CD14-positive monocyte (primary cell): Measurements from ENCODE around the gene PIP4K2B. TPM values are rescaled to one million over a fixed set of nuclear protein-coding genes. Genes with fewer than 3 reads are reported as not detected.

Source experiments
- DNase-seq, 3 donors: peaks; one replicate each; pipeline ENCODE4 v3.0.0-alpha.2; 2011 to 2022
- H2AFZ ChIP-seq: 2 replicates; pipeline ENCODE4 v1.6.0; 2012; ENCODE audit warnings: mild to moderate bottlenecking, low read depth, low read length, inconsistent platforms; ENCODE audit not compliant: insufficient read depth, poor library complexity, severe bottlenecking
- H3K27ac ChIP-seq, 2 donors: 1 replicate in 1 of 2; 2 replicates in 1 of 2; pipeline ENCODE4 v1.5.1; 2012 to 2013; ENCODE audit warnings: low read length in 2 of 2, control low read depth in 1 of 2, inconsistent platforms in 1 of 2, low read depth in 1 of 2, mild to moderate bottlenecking in 1 of 2
- H3K27me3 ChIP-seq, 2 donors: one replicate each; pipeline versions ENCODE4 v1.6.0 to v1.6.1; 2011 to 2013; ENCODE audit warnings: low read length in 2 of 2; ENCODE audit not compliant: control insufficient read depth in 2 of 2, insufficient read depth in 2 of 2
- H3K36me3 ChIP-seq, 2 donors: replicated peaks in 1 of 2; 1 replicate in 1 of 2; 2 replicates in 1 of 2; pipeline versions ENCODE4 v1.5.1 to v1.6.1; 2012 to 2013; ENCODE audit warnings: low read length in 2 of 2, control low read depth in 1 of 2, inconsistent platforms in 1 of 2, mild to moderate bottlenecking in 1 of 2; ENCODE audit not compliant: insufficient read depth in 2 of 2, control insufficient read depth in 1 of 2
- H3K4me1 ChIP-seq, 2 donors: 1 replicate in 1 of 2; 2 replicates in 1 of 2; pipeline versions ENCODE4 v1.5.1 to v1.6.1; 2012 to 2013; ENCODE audit warnings: low read length in 2 of 2, control low read depth in 1 of 2, inconsistent platforms in 1 of 2, mild to moderate bottlenecking in 1 of 2, moderate library complexity in 1 of 2; ENCODE audit not compliant: insufficient read depth in 2 of 2, control insufficient read depth in 1 of 2
- H3K4me2 ChIP-seq: replicated peaks from 2 replicates; pipeline ENCODE3; 2012; ENCODE audit warnings: low read length, moderate library complexity, mild to moderate bottlenecking; ENCODE audit not compliant: poor library complexity, severe bottlenecking; ENCODE audit errors: extremely low read depth
- H3K4me3 ChIP-seq, 3 experiments: fragments of 200-600 bp in 1 of 3; sonication (generic) in 1 of 3; replicated peaks in 1 of 3; 1 replicate in 2 of 3; 2 replicates in 1 of 3; pipeline ENCODE4 v1.5.1; 2011 to 2013; ENCODE audit warnings: low read length in 3 of 3, mild to moderate bottlenecking in 3 of 3, control low read depth in 2 of 3, low read depth in 2 of 3, inconsistent platforms in 1 of 3, moderate library complexity in 1 of 3
- H3K79me2 ChIP-seq: 2 replicates; pipeline ENCODE4 v1.6.0; 2012; ENCODE audit warnings: mild to moderate bottlenecking, control low read depth, inconsistent platforms, low read length, moderate library complexity; ENCODE audit not compliant: insufficient read depth
- H3K9ac ChIP-seq: 2 replicates; pipeline ENCODE4 v1.6.0; 2017; ENCODE audit warnings: low read length, mild to moderate bottlenecking; ENCODE audit not compliant: insufficient read depth, poor library complexity, severe bottlenecking
- H3K9me3 ChIP-seq, 2 donors: replicated peaks in 1 of 2; 1 replicate in 1 of 2; 2 replicates in 1 of 2; pipeline versions ENCODE4 v1.5.1 to v1.6.1; 2012 to 2013; ENCODE audit warnings: low read length in 2 of 2, control low read depth in 1 of 2; ENCODE audit not compliant: control insufficient read depth in 1 of 2, insufficient read depth in 1 of 2
- H4K20me1 ChIP-seq: 2 replicates; pipeline ENCODE4 v1.6.0; 2012; ENCODE audit warnings: mild to moderate bottlenecking, low read length, control low read depth, moderate library complexity; ENCODE audit not compliant: insufficient read depth
- H3K27ac Mint-ChIP-seq, 7 donors: one replicate each; pipeline ENCODE4 v1.8.0; 2020; ENCODE audit warnings: mild to moderate bottlenecking in 7 of 7, mixed read lengths in 7 of 7, moderate library complexity in 6 of 7, inconsistent platforms in 2 of 7
- H3K27me3 Mint-ChIP-seq, 3 donors: one replicate each; pipeline ENCODE4 v1.8.0; 2021 to 2022; ENCODE audit warnings: low read depth in 3 of 3, mild to moderate bottlenecking in 3 of 3, mixed read lengths in 3 of 3, moderate library complexity in 3 of 3, inconsistent platforms in 1 of 3
- H3K36me3 Mint-ChIP-seq, 2 donors: one replicate each; pipeline ENCODE4 v1.8.0; 2020; ENCODE audit warnings: mixed read lengths in 2 of 2, inconsistent platforms in 1 of 2, mild to moderate bottlenecking in 1 of 2
- H3K4me1 Mint-ChIP-seq: one replicate; pipeline ENCODE4 v1.8.0; 2020; ENCODE audit warnings: mild to moderate bottlenecking, mixed read lengths
- H3K4me3 Mint-ChIP-seq, 2 donors: one replicate each; pipeline ENCODE4 v1.8.0; 2020; ENCODE audit warnings: mild to moderate bottlenecking in 2 of 2, mixed read lengths in 2 of 2, moderate library complexity in 1 of 2
- H3K9me3 Mint-ChIP-seq, 7 donors: one replicate each; pipeline ENCODE4 v1.8.0; 2020 to 2022; ENCODE audit warnings: mixed read lengths in 7 of 7, mild to moderate bottlenecking in 6 of 7, moderate library complexity in 6 of 7, inconsistent platforms in 2 of 7
- WGBS: methylation state at CpG from one replicate; pipeline ENCODE4 v1.1.5; 2013; ENCODE audit warnings: missing lambda C conversion rate; ENCODE audit not compliant: insufficient coverage; 5-methylcytosine and 5-hydroxymethylcytosine counted together
- intact Hi-C, 2 donors: fragments of 100-400 bp; cut with micrococcal nuclease; formaldehyde crosslinking; loops; one replicate each; pipeline versions ENCODE4 v1.15.0 to v1.15.1; 2023
- polyA plus RNA-seq, 3 donors: library from polyadenylated mRNA; depleted of rRNA in 1 of 3; unstranded in 2 of 3; stranded (reverse) in 1 of 3; fragments of 300-500 nt in 2 of 3; fragments of >200 nt in 1 of 3; fragmentation: Illumina TruSeq in 2 of 3; gene quantifications; 1 replicate in 2 of 3; 2 replicates in 1 of 3; pipeline ENCODE4 v1.2.3, GENCODE V29; 2012 to 2021
- TF ChIP-seq, protein P1 (sequence below): fragments of 200-600 bp; IDR thresholded peaks from one replicate; pipeline ENCODE4 v1.8.0; 2022; ENCODE audit warnings: antibody characterized with exemption, mild to moderate bottlenecking

PIP4K2B gene
- polyA plus RNA-seq, 3 donors = 4.4 to 20.2 (median 4.6) TPM

- Histone ChIP-seq H3K79me2 (no peaks in the 10 kb centered on the region), H2AFZ (no peak overlapping the region), H3K9ac (no peak overlapping the region), H3K9me3 (no peaks in the 10 kb centered on the region), H3K36me3 (peaks cover 15 to 26% of the 10 kb centered on the region in 2 donors), H3K4me3 (no peak overlapping the region), H3K27ac (no peak overlapping the region), H3K27me3 (no peaks in the 10 kb centered on the region), H4K20me1 (no peaks in the 10 kb centered on the region), H3K4me1 (peaks cover 34 to 39% of the 10 kb centered on the region in 2 donors), H3K4me2 (no peak overlapping the region)
- 93% methylated on average over 7 of the region's 10 CpGs for WGBS
- H3K9me3 Mint-ChIP-seq = peaks cover 0 to 3% (median 0%) of the 10 kb centered on the region in 7 donors
- TF ChIP-seq, protein P1, sequence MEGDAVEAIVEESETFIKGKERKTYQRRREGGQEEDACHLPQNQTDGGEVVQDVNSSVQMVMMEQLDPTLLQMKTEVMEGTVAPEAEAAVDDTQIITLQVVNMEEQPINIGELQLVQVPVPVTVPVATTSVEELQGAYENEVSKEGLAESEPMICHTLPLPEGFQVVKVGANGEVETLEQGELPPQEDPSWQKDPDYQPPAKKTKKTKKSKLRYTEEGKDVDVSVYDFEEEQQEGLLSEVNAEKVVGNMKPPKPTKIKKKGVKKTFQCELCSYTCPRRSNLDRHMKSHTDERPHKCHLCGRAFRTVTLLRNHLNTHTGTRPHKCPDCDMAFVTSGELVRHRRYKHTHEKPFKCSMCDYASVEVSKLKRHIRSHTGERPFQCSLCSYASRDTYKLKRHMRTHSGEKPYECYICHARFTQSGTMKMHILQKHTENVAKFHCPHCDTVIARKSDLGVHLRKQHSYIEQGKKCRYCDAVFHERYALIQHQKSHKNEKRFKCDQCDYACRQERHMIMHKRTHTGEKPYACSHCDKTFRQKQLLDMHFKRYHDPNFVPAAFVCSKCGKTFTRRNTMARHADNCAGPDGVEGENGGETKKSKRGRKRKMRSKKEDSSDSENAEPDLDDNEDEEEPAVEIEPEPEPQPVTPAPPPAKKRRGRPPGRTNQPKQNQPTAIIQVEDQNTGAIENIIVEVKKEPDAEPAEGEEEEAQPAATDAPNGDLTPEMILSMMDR = no peak
- no peak overlapping the region for H3K4me3 Mint-ChIP-seq
- intact Hi-C loops = no loop called here
- H3K4me1 Mint-ChIP-seq = peaks cover 39% of the 10 kb centered on the region
- DNase-seq = no peak
- peak overlapping the region in 1 of 7 donors; percentile 32 for H3K27ac Mint-ChIP-seq
- H3K27me3 Mint-ChIP-seq = peaks cover 0 to 5% (median 1%) of the 10 kb centered on the region in 3 donors
- peaks cover 23 to 29% of the 10 kb centered on the region in 2 donors for H3K36me3 Mint-ChIP-seq
Observed at GRCh38 chr17:38725066-38725465, 74.3 kb downstream of the PIP4K2B start.

DNA sequence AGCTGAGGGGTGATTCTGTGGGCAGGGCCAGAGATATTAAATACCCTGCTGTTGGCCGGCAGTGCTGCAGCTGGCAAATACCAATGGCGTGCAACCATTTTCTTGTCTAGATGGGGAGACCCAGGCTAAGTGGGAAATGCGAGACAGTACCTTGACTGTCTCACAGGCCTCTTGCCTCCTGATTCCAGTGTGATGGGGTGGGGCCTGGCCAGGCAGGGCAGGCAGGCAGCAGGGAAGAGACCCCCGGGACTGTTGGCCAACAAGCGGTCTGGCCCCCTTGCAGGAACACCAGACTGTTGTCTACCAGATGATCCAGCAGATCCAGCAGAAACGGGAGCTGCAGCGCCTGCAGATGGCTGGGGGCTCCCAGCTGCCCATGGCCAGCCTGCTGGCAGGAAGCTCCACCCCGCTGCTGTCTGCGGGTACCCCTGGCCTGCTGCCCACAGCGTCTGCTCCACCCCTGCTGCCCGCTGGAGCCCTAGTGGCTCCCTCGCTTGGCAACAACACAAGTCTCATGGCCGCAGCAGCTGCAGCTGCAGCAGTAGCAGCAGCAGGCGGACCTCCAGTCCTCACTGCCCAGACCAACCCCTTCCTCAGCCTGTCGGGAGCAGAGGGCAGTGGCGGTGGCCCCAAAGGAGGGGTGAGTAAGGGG is 74.9 kb downstream of the PIP4K2B start:
- peak overlapping the region in 1 of 7 donors; percentile 32 for H3K27ac Mint-ChIP-seq
- peaks cover 30 to 34% of the 10 kb centered on the region in 2 donors for H3K4me1 ChIP-seq
- no peak overlapping the region for H3K4me3 ChIP-seq
- H4K20me1 ChIP-seq = no peaks in the 10 kb centered on the region
- no peak overlapping the region for H3K27ac ChIP-seq
- TF ChIP-seq, protein P1 = no peak
- WGBS = 35% methylated on average over 12 of the region's 16 CpGs
- peaks cover 23 to 32% of the 10 kb centered on the region in 2 donors for H3K36me3 Mint-ChIP-seq
- H3K27me3 ChIP-seq = no peaks in the 10 kb centered on the region
- H3K4me3 Mint-ChIP-seq = no peak overlapping the region
- peak overlapping the region; percentile 27 for H3K9ac ChIP-seq
- peaks cover 0 to 5% (median 1%) of the 10 kb centered on the region in 3 donors for H3K27me3 Mint-ChIP-seq
- intact Hi-C loops = no loop called here
- DNase-seq = no peak
- H3K9me3 Mint-ChIP-seq = peaks cover 0 to 3% (median 0%) of the 10 kb centered on the region in 7 donors
- H2AFZ ChIP-seq = no peak overlapping the region
- no peaks in the 10 kb centered on the region for H3K79me2 ChIP-seq
- H3K36me3 ChIP-seq = peaks cover 20 to 26% of the 10 kb centered on the region in 2 donors
- H3K4me1 Mint-ChIP-seq = peaks cover 36% of the 10 kb centered on the region
- H3K4me2 ChIP-seq = no peak overlapping the region
- H3K9me3 ChIP-seq = no peaks in the 10 kb centered on the region
